Measurements from ENCODE around the gene DNAJB5. TPM values are rescaled to one million over a fixed set of nuclear protein-coding genes. Genes with fewer than 3 reads are reported as not detected.

Gene DNAJB5
- total and polyA plus RNA-seq, 2 experiments from 2014 or later = 20.3 to 37.4 TPM

- no peaks in the 10 kb centered on the region for H3K36me3 ChIP-seq (ENCODE audit: insufficient read depth)
- no peaks in the 10 kb centered on the region for H3K9me2 ChIP-seq (ENCODE audit: insufficient read depth)
- peaks cover 24% of the 10 kb centered on the region for H3K4me1 Mint-ChIP-seq
- TF ChIP-seq ZNF114 (CRISPR knock-in tag; IDR thresholded peaks at IDR 0.05) (no peak), ZNF331 (CRISPR knock-in tag; IDR thresholded peaks at IDR 0.05; ENCODE audit: low read depth) (no peak), ETS1 (IDR thresholded peaks at IDR 0.05) (no peak), JUNB (IDR thresholded peaks at IDR 0.05; ENCODE audit: unreplicated experiment) (no peak), STAT1 (IDR thresholded peaks at IDR 0.05; ENCODE audit: unreplicated experiment) (no peak), CTCF (conservative IDR thresholded peaks at IDR 0.05; ENCODE audit: low read depth in 2 of 2) (no peak), REST (IDR thresholded peaks at IDR 0.05; ENCODE audit: unreplicated experiment) (no peak), CREB1 (CRISPR knock-in tag; IDR thresholded peaks at IDR 0.05; ENCODE audit: low read depth) (no peak)
- H3K79me2 ChIP-seq (replicated peaks; ENCODE audit: insufficient read depth) = no peaks in the 10 kb centered on the region
- no peak overlapping the region for H3K4me3 Mint-ChIP-seq
- peak; percentile 33; the same call in 1 of the 3 replicates for ATAC-seq
- H3K4me3 ChIP-seq = no peak overlapping the region
- 0 out of 2 replicates have a peak overlapping the region, but pooled peaks have one; percentile 0 for H3K4me2 ChIP-seq
- peaks cover 62% of the 10 kb centered on the region for H3K9me3 Mint-ChIP-seq
- no peaks in the 10 kb centered on the region for H3K27me3 ChIP-seq (ENCODE audit: insufficient read depth)
- DNase-seq (ENCODE audit: low spot score) = no peak
- H3K27me3 Mint-ChIP-seq (ENCODE audit: insufficient read depth, low read depth, poor library complexity) = peaks cover 11% of the 10 kb centered on the region
- H3F3A ChIP-seq (replicated peaks; ENCODE audit: low read depth) = no peaks in the 10 kb centered on the region
- no peak overlapping the region for H2AFZ ChIP-seq
- no peaks in the 10 kb centered on the region for H4K20me1 ChIP-seq (replicated peaks; ENCODE audit: insufficient read depth)
- peaks cover 71% of the 10 kb centered on the region for H3K36me3 Mint-ChIP-seq (ENCODE audit: low read depth)
- H3K27ac ChIP-seq (ENCODE audit: low read depth) = peak overlapping the region; percentile 85
- peak overlapping the region; percentile 7 for H3K27ac Mint-ChIP-seq
- peaks cover 24% of the 10 kb centered on the region for H3K4me1 ChIP-seq (ENCODE audit: insufficient read depth)
Measured at GRCh38 chr9:35026671-35027070, 37.1 kb downstream of the DNAJB5 start.

- H3K4me3 ChIP-seq = no peak overlapping the region
- H3K27me3 Mint-ChIP-seq (ENCODE audit: insufficient read depth, low read depth, poor library complexity) = peaks cover 7% of the 10 kb centered on the region
- no peaks in the 10 kb centered on the region for H3K9me2 ChIP-seq (ENCODE audit: insufficient read depth)
- DNase-seq (ENCODE audit: low spot score) (no peak), ATAC-seq (no peak)
- H2AFZ ChIP-seq = no peak overlapping the region
- H3K4me1 Mint-ChIP-seq = peaks cover 24% of the 10 kb centered on the region
- H3K4me1 ChIP-seq (ENCODE audit: insufficient read depth) = peaks cover 24% of the 10 kb centered on the region
- H3F3A ChIP-seq (replicated peaks; ENCODE audit: low read depth) = no peaks in the 10 kb centered on the region
- no peaks in the 10 kb centered on the region for H3K36me3 ChIP-seq (ENCODE audit: insufficient read depth)
- peak overlapping the region; percentile 85; the same call in 1 of the 2 replicates for H3K27ac ChIP-seq (ENCODE audit: low read depth)
- peak overlapping the region; percentile 25; the same call in 1 of the 2 replicates for H3K4me2 ChIP-seq
- no peak overlapping the region for H3K4me3 Mint-ChIP-seq
- H3K79me2 ChIP-seq (replicated peaks; ENCODE audit: insufficient read depth) = no peaks in the 10 kb centered on the region
- TF ChIP-seq CREB1 (CRISPR knock-in tag; IDR thresholded peaks at IDR 0.05; ENCODE audit: low read depth) (no peak), ZNF331 (CRISPR knock-in tag; IDR thresholded peaks at IDR 0.05; ENCODE audit: low read depth) (no peak), EZH2phosphoT487 (IDR thresholded peaks at IDR 0.05; ENCODE audit: unreplicated experiment) (no peak)
- no peaks in the 10 kb centered on the region for H4K20me1 ChIP-seq (replicated peaks; ENCODE audit: insufficient read depth)
- peaks cover 67% of the 10 kb centered on the region for H3K36me3 Mint-ChIP-seq (ENCODE audit: low read depth)
- peak overlapping the region; percentile 76 for H3K27ac Mint-ChIP-seq
- H3K9me3 Mint-ChIP-seq = peaks cover 56% of the 10 kb centered on the region
- H3K27me3 ChIP-seq (ENCODE audit: insufficient read depth) = no peaks in the 10 kb centered on the region
Measured at GRCh38 chr9:35027374-35027773, 37.8 kb downstream of the DNAJB5 start.
